Smooth muscle cell (in vitro differentiated cells): ENCODE measurements around the gene LRRC7. TPM values are rescaled to one million over a fixed set of nuclear protein-coding genes. Genes with fewer than 3 reads are reported as not detected.

ENCODE experiments used
- DNase-seq: peaks from one replicate; lab custom pipeline; 2025; ENCODE audit not compliant: unreplicated experiment; lab: John Stamatoyannopoulos, UW
- H2AFZ ChIP-seq: fragments of 200-600 bp; sonication (generic); 2 replicates; pipeline ENCODE4 v1.6.0; 2016; ENCODE audit warnings: antibody characterized with exemption, low read depth, mild to moderate bottlenecking
- H3F3A ChIP-seq: fragments of 200-600 bp; sonication (generic); 2 replicates; pipeline ENCODE4 v1.6.0; 2017; ENCODE audit warnings: antibody characterized with exemption, low read depth
- H3K27ac ChIP-seq: fragments of 200-600 bp; sonication (generic); 2 replicates; pipeline ENCODE4 v1.5.1; 2016; ENCODE audit warnings: low read depth, mild to moderate bottlenecking
- H3K27me3 ChIP-seq: fragments of 200-600 bp; sonication (generic); 2 replicates; pipeline ENCODE4 v1.6.1; 2016; ENCODE audit warnings: low read depth, mild to moderate bottlenecking
- H3K36me3 ChIP-seq: fragments of 200-600 bp; sonication (generic); 2 replicates; pipeline ENCODE4 v1.5.1; 2016; ENCODE audit warnings: low read depth
- H3K4me1 ChIP-seq: fragments of 200-600 bp; sonication (generic); 2 replicates; pipeline ENCODE4 v1.5.1; 2016; ENCODE audit warnings: low read depth
- H3K4me2 ChIP-seq: fragments of 200-600 bp; sonication (generic); 2 replicates; pipeline ENCODE4 v1.6.0; 2016; ENCODE audit warnings: mild to moderate bottlenecking
- H3K4me3 ChIP-seq: fragments of 200-600 bp; sonication (generic); 2 replicates; pipeline ENCODE4 v1.5.1; 2016; ENCODE audit warnings: mild to moderate bottlenecking
- H3K79me2 ChIP-seq: fragments of 200-600 bp; sonication (generic); 2 replicates; pipeline ENCODE4 v1.6.0; 2016; ENCODE audit warnings: low read depth, mild to moderate bottlenecking
- H3K9ac ChIP-seq: fragments of 200-600 bp; sonication (generic); 2 replicates; pipeline ENCODE4 v1.6.0; 2016; ENCODE audit warnings: low read depth
- H3K9me3 ChIP-seq: fragments of 200-600 bp; sonication (generic); replicated peaks from 2 replicates; pipeline ENCODE4 v1.5.1; 2016; ENCODE audit warnings: low read depth
- H4K20me1 ChIP-seq: fragments of 200-600 bp; sonication (generic); 2 replicates; pipeline ENCODE4 v1.6.0; 2016; ENCODE audit warnings: low read depth
- CTCF ChIP-seq: fragments of 200-600 bp; sonication (generic); IDR thresholded peaks from 2 replicates; pipeline ENCODE4 v1.5.1; 2017; ENCODE audit warnings: borderline replicate concordance, mild to moderate bottlenecking, antibody characterized with exemption; ENCODE audit not compliant: insufficient read depth, poor library complexity, severe bottlenecking
- WGBS: methylation state at CpG from one replicate; pipeline ENCODE4 v1.1.7; 2016; ENCODE audit warnings: low lambda C conversion rate; 5-methylcytosine and 5-hydroxymethylcytosine counted together
- polyA plus RNA-seq: library from polyadenylated mRNA; unstranded; fragments of >200 nt; fragmentation: Nextera tagmentation; extraction: Ambion mirVana; gene quantifications from 2 replicates; pipeline ENCODE4 v1.2.1, GENCODE V29; 2016
- total RNA-seq: library from RNA; depleted of rRNA; stranded (reverse); fragments of >200 nt; gene quantifications from 2 replicates; pipeline ENCODE4 v1.2.3, GENCODE V29; 2014

LRRC7 gene
- total and polyA plus RNA-seq, 2 experiments from 2014 or later, result 0.04 to 0.06 TPM

- H3K36me3 ChIP-seq, result no peaks in the 10 kb centered on the region
- H2AFZ ChIP-seq, result no peak overlapping the region
- no peak overlapping the region for H3K4me2 ChIP-seq
- H3K79me2 ChIP-seq, result no peaks in the 10 kb centered on the region
- H3K4me3 ChIP-seq, result no peak overlapping the region
- no peaks in the 10 kb centered on the region for H3K9me3 ChIP-seq
- H3F3A ChIP-seq, result no peaks in the 10 kb centered on the region
- 68% methylated on average over 3 of the region's 3 CpGs for WGBS
- no peak overlapping the region for H3K27ac ChIP-seq
- DNase-seq, result no peak
- TF ChIP-seq CTCF, result no peak
- peaks cover 16% of the 10 kb centered on the region for H3K27me3 ChIP-seq
- no peaks in the 10 kb centered on the region for H3K4me1 ChIP-seq
- no peaks in the 10 kb centered on the region for H4K20me1 ChIP-seq
- H3K9ac ChIP-seq, result no peak overlapping the region
Observed at GRCh38 chr1:70134148-70134547, 566.4 kb downstream of the LRRC7 start.

DNA sequence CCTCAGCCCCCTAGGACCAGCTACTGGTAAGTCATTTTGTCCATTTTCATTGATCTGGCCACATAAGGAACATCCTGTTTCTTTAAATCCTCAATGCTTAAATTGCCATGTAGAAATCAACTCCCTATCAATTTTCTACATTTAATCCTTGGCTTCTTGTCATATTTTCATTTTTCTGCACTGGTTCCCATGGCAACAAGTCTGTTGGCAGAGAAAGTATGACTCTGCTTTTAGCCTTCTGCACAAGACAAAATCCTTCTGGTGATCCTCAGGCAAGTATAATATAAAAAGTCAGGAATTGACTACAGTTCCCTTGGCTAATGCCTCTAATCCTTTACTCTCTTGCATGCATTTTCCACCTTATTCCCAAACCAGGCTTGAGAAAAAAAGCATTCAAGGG is 572.6 kb downstream of the LRRC7 start:
- no peak for TF ChIP-seq CTCF
- Histone ChIP-seq H4K20me1 (no peaks in the 10 kb centered on the region), H3K9ac (no peak overlapping the region), H3K4me3 (no peak overlapping the region), H3K9me3 (no peaks in the 10 kb centered on the region), H2AFZ (no peak overlapping the region), H3K4me1 (peaks cover 9% of the 10 kb centered on the region), H3K4me2 (no peak overlapping the region), H3F3A (no peaks in the 10 kb centered on the region), H3K36me3 (peaks cover 6% of the 10 kb centered on the region), H3K79me2 (no peaks in the 10 kb centered on the region), H3K27me3 (no peaks in the 10 kb centered on the region), H3K27ac (no peak overlapping the region)
- DNase-seq, result no peak

DNA sequence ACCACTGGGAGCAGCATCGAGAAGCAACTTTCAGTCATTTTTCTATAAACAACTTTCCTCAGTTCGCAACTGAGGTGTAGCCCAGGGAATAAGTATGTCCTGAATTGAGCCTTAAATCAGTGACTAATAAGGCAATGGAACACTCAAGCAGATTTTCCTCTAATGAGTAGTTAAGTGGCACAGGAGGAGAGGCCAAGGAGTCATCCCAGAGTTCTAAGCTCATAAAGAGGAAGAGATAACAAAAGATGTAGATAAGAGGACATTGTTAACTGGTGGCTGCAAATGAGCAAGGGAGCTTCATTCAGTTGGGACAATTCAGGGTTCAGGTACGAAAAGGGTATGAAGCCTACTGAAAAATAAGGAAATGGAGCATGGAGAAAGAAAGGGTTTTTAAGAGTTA is 573.2 kb downstream of the LRRC7 start:
- 65% methylated on average over 3 of the region's 3 CpGs for WGBS
- H3K4me1 ChIP-seq, result peaks cover 9% of the 10 kb centered on the region
- H3K27me3 ChIP-seq, result no peaks in the 10 kb centered on the region
- TF ChIP-seq CTCF, result no peak
- H2AFZ ChIP-seq, result no peak overlapping the region
- H3K4me3 ChIP-seq, result no peak overlapping the region
- no peak overlapping the region for H3K4me2 ChIP-seq
- H4K20me1 ChIP-seq, result no peaks in the 10 kb centered on the region
- no peaks in the 10 kb centered on the region for H3F3A ChIP-seq
- no peaks in the 10 kb centered on the region for H3K9me3 ChIP-seq
- DNase-seq, result no peak
- peaks cover 11% of the 10 kb centered on the region for H3K36me3 ChIP-seq
- H3K27ac ChIP-seq, result no peak overlapping the region
- no peak overlapping the region for H3K9ac ChIP-seq
- H3K79me2 ChIP-seq, result no peaks in the 10 kb centered on the region

DNA sequence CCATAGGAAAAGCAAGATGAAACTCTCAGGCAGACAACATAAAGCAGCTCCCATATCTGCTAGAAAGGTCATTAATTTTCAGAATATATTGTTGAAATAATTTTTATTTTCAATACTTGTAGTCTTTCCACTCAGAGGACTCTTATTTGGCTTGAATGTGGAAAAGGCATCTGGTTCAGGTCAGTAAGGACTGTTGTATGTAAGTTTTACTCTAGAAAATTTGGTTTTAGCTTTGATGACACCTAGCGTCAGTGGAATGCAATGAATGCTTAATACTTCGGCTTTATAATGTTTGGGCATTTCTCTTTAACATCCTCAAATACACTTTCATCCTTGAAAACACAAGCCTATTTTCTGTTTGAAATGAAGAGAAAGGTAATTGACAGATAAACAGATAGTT is 574.4 kb downstream of the LRRC7 start:
- Histone ChIP-seq H3K79me2 (no peaks in the 10 kb centered on the region), H3K4me1 (peaks cover 9% of the 10 kb centered on the region), H3K4me2 (no peak overlapping the region), H3K9me3 (no peaks in the 10 kb centered on the region), H2AFZ (no peak overlapping the region), H3K27ac (no peak overlapping the region), H3F3A (no peaks in the 10 kb centered on the region), H3K4me3 (no peak overlapping the region), H3K27me3 (no peaks in the 10 kb centered on the region), H4K20me1 (no peaks in the 10 kb centered on the region), H3K9ac (no peak overlapping the region), H3K36me3 (peaks cover 11% of the 10 kb centered on the region)
- DNase-seq, result no peak
- 79% methylated on average over 2 of the region's 2 CpGs for WGBS
- peak; percentile 3 for TF ChIP-seq CTCF
